HCT116 (cell line): Measurements from ENCODE around the gene PARG. TPM values are rescaled to one million over a fixed set of nuclear protein-coding genes. Genes with fewer than 3 reads are reported as not detected.

Source experiments
- ATAC-seq: fragments of 200-7000 bp; cut with Tn5 transposase; 2 replicates; pipeline ENCODE4 v1.9.1; 2020; ENCODE audit warnings: mild to moderate bottlenecking, moderate library complexity
- BruUV-seq: library from RNA; stranded (reverse); fragments of 400-500 nt; replicated peaks from 2 replicates; lab custom pipeline; 2021; lab: Mats Ljungman, UMichigan
- CTCF ChIA-PET: fragments of 300-600 bp; sonication (Branson Sonifier 250); formaldehyde crosslinking; loops from one replicate; lab custom pipeline; 2021; ENCODE audit warnings: antibody characterized with exemption; lab: Charles Lee
- POLR2A ChIA-PET: fragments of 300-600, 350-600 bp; sonication (Branson Sonifier 250); formaldehyde crosslinking; loops from one replicate; lab custom pipeline; 2021; ENCODE audit warnings: antibody characterized with exemption; lab: Charles Lee
- RAD21 ChIA-PET, 2 experiments: fragments of 300-600 bp; sonication (Branson Sonifier 250); formaldehyde crosslinking; loops; one replicate each; lab custom pipeline; 2023; ENCODE audit warnings: low total read pairs in 2 of 2; ENCODE audit not compliant: uncharacterized antibody in 2 of 2, unreplicated experiment in 2 of 2, low non-redundant PET in 1 of 2; lab: Charles Lee
- DNase-seq: peaks from one replicate; pipeline ENCODE4 v3.0.0-alpha.2; 2010; ENCODE audit warnings: low read depth, low spot score
- H2AFZ ChIP-seq: fragments of 200-600 bp; shearing (Covaris generic), sonication (generic); 2 replicates; pipeline ENCODE4 v1.6.1; 2017; ENCODE audit warnings: low read depth, mixed run types, mixed read lengths, antibody characterized with exemption, low read length; ENCODE audit not compliant: poor library complexity, severe bottlenecking
- H3K27ac ChIP-seq: 2 replicates; pipeline ENCODE4 v1.5.1; 2012; ENCODE audit warnings: low read depth, low read length
- H3K27me3 ChIP-seq: fragments of 200-600 bp; sonication (generic); 2 replicates; pipeline ENCODE4 v1.6.1; 2016; ENCODE audit warnings: mixed run types, low read length, mixed read lengths; ENCODE audit not compliant: insufficient read depth
- H3K36me3 ChIP-seq, 2 experiments: fragments of 200-500 bp in 1 of 2; fragments of 200-600 bp in 1 of 2; sonication (Bioruptor generic) in 1 of 2; sonication (generic) in 1 of 2; 2 replicates each; pipeline versions ENCODE4 v1.5.1 to v1.6.1; 2014 to 2016; ENCODE audit warnings: low read length in 2 of 2, inconsistent platforms in 1 of 2, mixed read lengths in 1 of 2, mixed run types in 1 of 2; ENCODE audit not compliant: insufficient read depth in 2 of 2, control insufficient read depth in 1 of 2
- H3K4me1 ChIP-seq, 2 experiments: fragments of 200-600 bp in 1 of 2; sonication (generic) in 1 of 2; 2 replicates each; pipeline versions ENCODE4 v1.5.1 to v1.6.1; 2012 to 2017; ENCODE audit warnings: low read length in 2 of 2, inconsistent platforms in 1 of 2, mild to moderate bottlenecking in 1 of 2, mixed read lengths in 1 of 2, mixed run types in 1 of 2, moderate library complexity in 1 of 2; ENCODE audit not compliant: insufficient read depth in 2 of 2, control insufficient read depth in 1 of 2
- H3K4me2 ChIP-seq: fragments of 200-600 bp; sonication (generic); 2 replicates; pipeline ENCODE4 v1.6.1; 2017; ENCODE audit warnings: mixed run types, low read length, mixed read lengths
- H3K4me3 ChIP-seq, 2 experiments: fragments of 200-600 bp in 1 of 2; sonication (generic) in 1 of 2; replicated peaks in 1 of 2; 2 replicates each; pipeline ENCODE4 v1.5.1; 2011 to 2016; ENCODE audit warnings: low read length in 2 of 2, control low read depth in 1 of 2, low read depth in 1 of 2, mild to moderate bottlenecking in 1 of 2, mixed read lengths in 1 of 2, mixed run types in 1 of 2
- H3K79me2 ChIP-seq: fragments of 200-600 bp; sonication (generic); 2 replicates; pipeline ENCODE4 v1.6.1; 2017; ENCODE audit warnings: mild to moderate bottlenecking, mixed run types, low read length, moderate library complexity, mixed read lengths; ENCODE audit not compliant: insufficient read depth
- H3K9ac ChIP-seq: fragments of 200-600 bp; sonication (generic); 2 replicates; pipeline ENCODE4 v1.6.1; 2016; ENCODE audit warnings: low read length, mixed read lengths
- H3K9me2 ChIP-seq: fragments of 200-600 bp; sonication (generic), shearing (Covaris generic); 2 replicates; pipeline ENCODE4 v1.6.1; 2017; ENCODE audit warnings: mixed run types, mild to moderate bottlenecking, moderate library complexity; ENCODE audit not compliant: insufficient read depth
- H3K9me3 ChIP-seq, 2 experiments: fragments of 200-500 bp in 1 of 2; fragments of 200-600 bp in 1 of 2; sonication (Bioruptor generic) in 1 of 2; sonication (generic) in 1 of 2; 2 replicates each; pipeline ENCODE4 v1.6.1; 2014 to 2017; ENCODE audit warnings: low read length in 2 of 2, mixed read lengths in 2 of 2, inconsistent platforms in 1 of 2, low read depth in 1 of 2, mild to moderate bottlenecking in 1 of 2, mixed run types in 1 of 2, moderate library complexity in 1 of 2; ENCODE audit not compliant: control insufficient read depth in 1 of 2, insufficient read depth in 1 of 2
- H4K20me1 ChIP-seq: fragments of 200-600 bp; sonication (generic), shearing (Covaris generic); 2 replicates; pipeline ENCODE4 v1.6.1; 2017; ENCODE audit warnings: mixed run types, mild to moderate bottlenecking, moderate library complexity; ENCODE audit not compliant: insufficient read depth
- EGR1 ChIP-seq: IDR thresholded peaks from 2 replicates; pipeline ENCODE4 v1.6.1; 2012; ENCODE audit warnings: low read depth
- JUND ChIP-seq: IDR thresholded peaks from 2 replicates; pipeline ENCODE4 v1.6.1; 2012
- POLR2A ChIP-seq: IDR thresholded peaks from 2 replicates; pipeline ENCODE4 v1.7.0; 2011; ENCODE audit warnings: borderline replicate concordance; ENCODE audit not compliant: insufficient read depth, insufficient read length; ENCODE audit errors: extremely low read depth
- POLR2AphosphoS5 ChIP-seq: IDR thresholded peaks from 2 replicates; pipeline ENCODE4 v1.6.1; 2011; ENCODE audit warnings: mild to moderate bottlenecking, low read depth, low read length, moderate library complexity
- RAD21 ChIP-seq: IDR thresholded peaks from 2 replicates; pipeline ENCODE4 v1.6.1; 2012; ENCODE audit warnings: low read depth, mild to moderate bottlenecking
- SIN3A ChIP-seq: IDR thresholded peaks from 2 replicates; pipeline ENCODE4 v1.6.1; 2012; ENCODE audit warnings: low read depth
- SP1 ChIP-seq: IDR thresholded peaks from 2 replicates; pipeline ENCODE4 v1.6.1; 2012; ENCODE audit warnings: low read depth
- intact Hi-C: fragments of 100-400 bp; cut with micrococcal nuclease; formaldehyde crosslinking; loops from 2 replicates; pipeline ENCODE4 v1.10.0; 2022
- total RNA-seq: library from RNA; stranded (reverse); gene quantifications from one replicate; pipeline ENCODE4 v1.2.1, GENCODE V29; 2021; ENCODE audit not compliant: unreplicated experiment
- TF ChIP-seq, protein P1 (sequence below): IDR thresholded peaks from 2 replicates; pipeline ENCODE4 v1.6.1; 2011; ENCODE audit warnings: mild to moderate bottlenecking, low read length, moderate library complexity; ENCODE audit not compliant: insufficient replicate concordance; ENCODE audit errors: extremely low read depth

The PARG gene
- total RNA-seq, 1 experiment from 2014 or later = 30.4 TPM

DNA sequence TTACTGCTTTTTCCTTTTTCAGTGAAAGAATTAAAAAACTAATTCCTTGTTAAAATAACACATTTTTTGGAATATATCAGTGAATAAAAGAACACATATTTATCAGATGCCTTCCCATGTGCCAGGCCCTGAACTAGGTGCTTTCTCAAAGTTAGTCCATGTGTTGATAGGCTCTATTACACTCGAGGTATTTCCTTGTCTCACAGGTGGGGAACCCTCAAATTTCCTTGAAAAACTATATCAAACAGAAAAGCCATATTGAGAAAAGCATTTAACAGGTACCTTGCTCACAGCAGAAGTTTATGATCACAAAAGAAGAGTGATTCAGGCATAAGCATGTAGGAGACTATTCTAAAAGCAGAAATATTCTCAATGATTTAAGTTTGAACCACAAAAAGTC is 104.1 kb downstream of the PARG start:
- Histone ChIP-seq H4K20me1 (0 out of 2 replicates have a peak, but pooled peaks cover 3% of the 10 kb centered on the region), H3K9ac (peak overlapping the region; percentile 10; the same call in 1 of the 2 replicates), H3K27ac (peak overlapping the region; percentile 64; the same call in 1 of the 2 replicates), H3K36me3 (peaks cover 1 to 5% of the 10 kb centered on the region in 2 experiments; a peak in 2 of 4 replicates), H3K4me3 (no peak overlapping the region), H3K4me1 (peaks cover 26 to 28% of the 10 kb centered on the region in 2 experiments), H3K9me3 (no peaks in the 10 kb centered on the region), H3K9me2 (no peaks in the 10 kb centered on the region), H3K4me2 (peak overlapping the region; percentile 44), H2AFZ (no peak overlapping the region), H3K27me3 (no peaks in the 10 kb centered on the region), H3K79me2 (no peaks in the 10 kb centered on the region)
- no peak for TF ChIP-seq JUND
- intact Hi-C loops = no loop called here
- BruUV-seq = no TSS peak
- ChIA-PET POLR2A (no interaction called here), CTCF (no interaction called here), RAD21 (no interaction called here)
- ATAC-seq = no peak
- DNase-seq = no peak

DNA sequence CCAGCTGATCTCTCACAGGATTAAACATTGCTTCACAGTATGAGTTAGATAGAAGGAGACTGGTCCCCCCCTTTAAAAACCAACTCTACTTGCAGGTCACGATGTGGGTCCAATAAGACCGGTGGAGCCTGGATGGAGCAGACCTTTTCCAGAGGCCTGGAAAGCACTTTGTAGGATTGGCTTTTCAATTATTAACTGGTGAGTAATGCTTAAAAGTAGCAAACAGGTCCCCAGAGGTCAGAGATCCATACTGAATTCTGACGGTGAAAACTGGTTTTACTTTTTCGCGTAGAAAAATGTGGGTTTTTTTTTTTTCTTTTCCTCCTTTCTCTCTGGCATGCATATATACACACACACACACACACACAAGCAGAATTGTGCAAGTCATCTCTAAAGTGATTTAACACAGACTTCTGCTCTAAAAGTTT is 104.8 kb downstream of the PARG start:
- RAD21 ChIA-PET = no interaction called here
- peak overlapping the region; percentile 64; the same call in 1 of the 2 replicates for H3K27ac ChIP-seq
- H4K20me1 ChIP-seq = 0 out of 2 replicates have a peak, but pooled peaks cover 3% of the 10 kb centered on the region
- TF ChIP-seq RAD21 (no peak), SP1 (no peak), EGR1 (no peak), POLR2AphosphoS5 (no peak), POLR2A (no peak), SIN3A (no peak)
- TF ChIP-seq, protein P1, sequence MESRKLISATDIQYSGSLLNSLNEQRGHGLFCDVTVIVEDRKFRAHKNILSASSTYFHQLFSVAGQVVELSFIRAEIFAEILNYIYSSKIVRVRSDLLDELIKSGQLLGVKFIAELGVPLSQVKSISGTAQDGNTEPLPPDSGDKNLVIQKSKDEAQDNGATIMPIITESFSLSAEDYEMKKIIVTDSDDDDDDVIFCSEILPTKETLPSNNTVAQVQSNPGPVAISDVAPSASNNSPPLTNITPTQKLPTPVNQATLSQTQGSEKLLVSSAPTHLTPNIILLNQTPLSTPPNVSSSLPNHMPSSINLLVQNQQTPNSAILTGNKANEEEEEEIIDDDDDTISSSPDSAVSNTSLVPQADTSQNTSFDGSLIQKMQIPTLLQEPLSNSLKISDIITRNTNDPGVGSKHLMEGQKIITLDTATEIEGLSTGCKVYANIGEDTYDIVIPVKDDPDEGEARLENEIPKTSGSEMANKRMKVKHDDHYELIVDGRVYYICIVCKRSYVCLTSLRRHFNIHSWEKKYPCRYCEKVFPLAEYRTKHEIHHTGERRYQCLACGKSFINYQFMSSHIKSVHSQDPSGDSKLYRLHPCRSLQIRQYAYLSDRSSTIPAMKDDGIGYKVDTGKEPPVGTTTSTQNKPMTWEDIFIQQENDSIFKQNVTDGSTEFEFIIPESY = no peak
- TF ChIP-seq, all 23 proteins: peak for 0
- intact Hi-C loops = no loop called here
- Histone ChIP-seq H3K4me1 (peaks cover 29 to 31% of the 10 kb centered on the region in 2 experiments), H3K9ac (peak overlapping the region; percentile 10; the same call in 1 of the 2 replicates), H3K27me3 (no peaks in the 10 kb centered on the region), H3K79me2 (no peaks in the 10 kb centered on the region), H3K4me3 (no peak overlapping the region), H2AFZ (no peak overlapping the region), H3K9me2 (no peaks in the 10 kb centered on the region), H3K36me3 (peaks cover 5 to 7% of the 10 kb centered on the region in 2 experiments; a peak in 2 of 4 replicates), H3K9me3 (no peaks in the 10 kb centered on the region), H3K4me2 (peak overlapping the region; percentile 44)
- ATAC-seq (peak; percentile 38; the same call in 1 of the 2 replicates), DNase-seq (no peak)
- POLR2A ChIA-PET = no interaction called here
- CTCF ChIA-PET = no interaction called here
- BruUV-seq = no TSS peak
